ENCODE measurements around the gene CTNNBL1. TPM values are rescaled to one million over a fixed set of nuclear protein-coding genes. Genes with fewer than 3 reads are reported as not detected.

CTNNBL1 gene
- total RNA-seq, 1 experiment from 2014 or later, result 44.7 TPM

DNA sequence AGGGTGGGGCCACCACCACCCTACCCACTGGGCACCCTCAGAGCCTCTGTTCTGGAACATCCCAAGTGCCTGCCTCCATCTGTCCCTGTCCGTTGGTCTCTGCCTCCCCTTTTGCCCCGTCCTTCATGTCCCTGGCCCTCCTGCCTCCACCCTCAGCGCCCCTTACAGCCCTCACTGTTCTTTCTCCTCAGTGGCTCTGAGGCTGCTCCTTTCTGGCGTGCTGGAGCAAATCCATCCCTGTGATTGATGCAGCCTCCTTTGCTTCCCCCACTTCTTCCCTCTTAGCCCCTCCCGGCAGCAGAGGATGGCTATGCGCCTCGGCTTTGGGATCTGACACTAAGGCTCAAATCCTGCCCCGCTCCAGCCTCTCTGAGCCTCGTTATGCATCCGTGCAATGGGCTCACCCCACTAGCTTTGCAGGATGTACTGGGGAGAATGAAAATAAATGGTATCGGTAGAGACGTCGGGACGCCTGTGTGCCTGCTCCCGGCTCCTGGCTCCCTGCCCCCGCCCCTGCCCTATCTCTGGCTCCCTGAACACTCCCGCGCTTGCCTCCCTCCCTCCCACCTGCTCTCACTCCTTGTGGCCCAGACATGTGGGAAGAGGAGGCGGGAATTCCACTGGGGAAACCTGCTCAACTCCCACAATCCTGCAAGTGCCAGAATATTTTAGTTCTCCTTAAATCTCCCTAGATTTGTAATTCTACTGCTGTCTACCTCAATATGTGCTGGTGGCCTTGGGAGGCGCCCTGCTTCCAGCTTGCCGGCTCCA is 222.2 kb downstream of the CTNNBL1 start:
- no peak for DNase-seq (ENCODE audit: low read depth)

DNA sequence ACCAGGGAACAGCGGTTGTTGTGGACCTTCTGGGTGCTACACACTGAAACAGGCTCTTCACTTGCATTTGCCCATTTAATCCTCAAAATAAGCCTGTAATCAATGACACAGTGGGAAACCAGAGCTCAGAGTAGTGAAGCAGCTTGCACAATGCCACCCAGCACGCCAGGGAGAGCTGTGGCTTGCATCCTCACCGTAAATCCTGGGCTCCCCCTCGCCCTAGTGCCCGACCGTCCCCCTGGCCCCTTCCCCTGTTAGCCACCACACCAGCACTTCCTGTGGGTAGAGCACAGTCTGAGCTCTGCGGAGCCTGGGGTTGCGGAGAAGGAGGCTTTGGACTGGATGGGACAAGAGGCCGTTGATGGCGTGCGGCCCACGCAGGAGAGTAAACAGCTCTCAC is 223.6 kb downstream of the CTNNBL1 start:
- DNase-seq (ENCODE audit: low read depth), result no peak

DNA sequence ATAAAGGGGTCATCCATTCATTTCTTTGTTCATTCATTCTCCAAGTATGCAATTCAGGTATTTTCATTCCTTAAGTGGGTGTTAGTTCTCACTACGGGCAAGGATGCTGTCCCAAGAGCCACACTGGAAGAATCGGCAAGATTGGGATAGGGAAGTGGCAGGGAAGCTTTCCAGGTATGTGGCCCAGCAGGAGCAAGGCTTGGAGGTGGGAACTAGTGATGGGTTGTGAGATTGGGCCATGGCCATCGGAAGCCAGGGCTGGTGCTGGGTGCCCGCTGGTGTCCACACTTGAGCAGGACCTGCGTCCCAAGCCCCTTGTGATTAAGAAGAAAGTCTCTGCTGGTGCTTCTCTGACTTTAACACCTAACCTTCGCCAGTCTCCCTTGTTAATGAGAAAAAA is 224.2 kb downstream of the CTNNBL1 start:
- no peak for DNase-seq (ENCODE audit: low read depth)

DNA sequence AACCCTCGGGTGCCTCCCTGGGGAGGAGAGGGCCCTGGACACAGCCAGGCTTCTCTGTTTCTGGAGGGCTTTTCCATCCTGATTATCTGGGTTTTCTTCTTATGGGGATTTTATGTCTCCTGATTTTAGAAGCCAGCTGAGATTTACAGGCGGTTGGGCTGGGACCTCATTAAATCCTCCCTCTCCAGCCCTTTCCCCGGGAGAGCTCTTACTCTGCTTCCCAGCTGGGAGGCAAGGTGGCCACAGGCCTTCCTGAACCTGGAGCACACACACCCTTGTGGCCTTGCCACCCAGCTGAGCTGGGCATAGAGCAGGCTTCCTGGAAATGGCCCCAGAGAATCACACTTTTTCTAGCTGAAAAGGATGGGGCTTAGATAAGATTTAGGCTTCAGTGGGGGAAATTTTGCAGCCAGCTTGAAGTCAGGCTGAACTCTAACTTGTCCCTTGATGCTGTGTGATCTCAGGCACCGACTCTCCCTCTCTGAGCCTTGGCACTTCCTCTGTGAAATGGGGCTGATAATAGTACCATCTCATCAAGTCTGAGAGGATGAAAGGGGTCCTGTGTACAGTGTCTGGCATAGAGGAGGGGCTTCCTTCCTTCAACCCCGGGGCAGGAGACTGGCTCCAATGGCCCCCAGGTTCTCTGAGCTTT is 225.7 kb downstream of the CTNNBL1 start:
- no peak for DNase-seq (ENCODE audit: low read depth)

DNA sequence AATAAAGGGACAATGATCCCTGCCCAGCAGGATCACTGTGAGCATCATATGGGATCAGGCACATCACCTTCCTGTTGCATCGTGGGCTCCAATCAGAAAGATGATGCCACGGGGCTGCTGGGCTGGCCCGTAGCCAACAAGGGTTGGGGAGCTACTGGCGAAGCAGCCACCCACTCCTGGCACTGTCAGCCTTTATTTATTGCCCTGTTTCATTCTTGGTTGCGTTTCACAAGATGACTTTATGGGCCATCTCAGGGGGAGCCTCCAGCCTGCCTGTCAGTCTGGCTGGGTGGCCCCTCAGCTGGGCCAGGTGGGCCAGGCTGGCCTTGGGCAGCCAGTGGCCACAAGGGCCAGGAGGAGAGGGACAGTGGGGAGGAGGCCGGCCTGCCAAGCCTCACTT is 226.4 kb downstream of the CTNNBL1 start:
- no peak for DNase-seq (ENCODE audit: low read depth)

DNA sequence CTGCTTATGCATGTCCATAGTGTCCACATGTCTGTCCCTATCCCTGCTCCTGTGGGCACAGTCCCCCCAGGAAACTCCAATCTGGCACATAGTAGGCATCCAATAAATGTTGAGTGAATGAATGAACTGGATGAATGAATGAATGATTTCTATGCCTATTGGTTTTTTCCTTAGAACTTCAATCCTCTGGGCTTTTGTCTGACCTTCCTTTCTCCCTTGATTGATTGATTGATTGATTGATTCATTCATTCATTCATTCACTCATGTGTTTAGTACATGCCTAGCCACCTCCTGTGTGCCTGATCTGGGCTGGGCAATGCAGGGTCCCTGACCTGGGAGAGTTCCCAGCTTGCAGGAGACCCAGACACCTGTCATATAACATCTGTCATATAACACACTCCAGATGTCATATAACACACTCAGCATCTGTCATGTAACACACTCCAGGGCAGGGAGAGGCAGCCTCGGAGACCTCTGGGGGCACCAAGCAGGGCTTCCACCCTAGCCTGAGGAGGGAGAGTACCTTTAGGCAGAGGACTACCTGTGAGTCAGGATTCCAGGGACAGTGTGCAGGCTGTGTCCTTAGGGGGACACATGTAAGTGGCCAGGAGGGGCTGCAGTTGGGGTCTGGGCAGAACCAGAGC is 227.0 kb downstream of the CTNNBL1 start:
- no peak for DNase-seq (ENCODE audit: low read depth)

DNA sequence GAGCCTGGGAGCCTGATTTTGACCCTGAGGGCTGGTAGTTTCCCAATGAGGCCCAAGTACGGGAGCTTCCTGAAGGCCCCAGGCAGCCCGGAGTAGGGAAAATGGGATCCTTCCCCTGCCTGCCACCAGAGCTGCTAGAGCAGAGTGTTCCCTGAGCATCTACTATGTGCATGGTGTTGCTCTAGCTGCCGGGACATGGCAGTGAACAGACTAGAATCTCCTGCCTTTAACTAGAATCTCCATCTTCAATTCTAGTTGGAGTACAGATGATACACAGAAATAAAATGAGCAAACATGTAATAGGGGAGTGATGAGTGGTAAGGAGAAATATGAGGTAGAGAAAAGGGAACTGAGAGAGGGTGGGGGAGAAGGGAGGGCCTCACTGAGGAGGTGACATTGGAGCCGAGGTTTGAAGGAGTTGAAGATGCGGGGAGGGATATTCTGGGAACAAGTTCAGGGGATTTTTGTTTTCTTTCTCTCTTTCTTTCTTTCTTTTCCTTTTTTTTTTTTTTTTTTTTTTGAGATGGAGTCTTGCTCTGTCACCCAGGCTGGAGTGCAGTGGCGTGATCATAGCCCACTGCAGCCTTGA is 227.6 kb downstream of the CTNNBL1 start:
- DNase-seq (ENCODE audit: low read depth), result no peak

Other genes with a start within 250 kb of the CTNNBL1 start
- not detected in 2 replicates for gene NNAT, start 172.8 kb upstream of the CTNNBL1 start, total RNA-seq (2014; rRNA removed; shearing (Covaris generic))
- gene BLCAP, start 166.2 kb upstream of the CTNNBL1 start, total RNA-seq (2014; rRNA removed; shearing (Covaris generic)), result 29.1 and 32.6 TPM in 2 replicates
- 6.9 and 10.0 TPM in 2 replicates for gene VSTM2L, start 209.1 kb downstream of the CTNNBL1 start, total RNA-seq (2014; rRNA removed; shearing (Covaris generic))

All from Daoy (cell line).